ENCODE data around the gene CDC73. TPM values are rescaled to one million over a fixed set of nuclear protein-coding genes. Genes with fewer than 3 reads are reported as not detected.

CDC73 gene
- total and polyA plus RNA-seq, 9 of the 15 experiments (the other 6 are each of a cell fraction or from before 2014, with no cell fraction given) = 19.0 to 61.7 (median 30.1) TPM

- DNase-seq (ENCODE audit: extremely low read depth in 1 of 4, low spot score in 3 of 4) (no peak), FAIRE-seq (no peak), ATAC-seq (no peak)
- H3K36me3 ChIP-seq (ENCODE audit: control insufficient read depth, insufficient read depth, low read length) = no peaks in the 10 kb centered on the region
- H3K4me3 ChIP-seq = no peak overlapping the region; the same call in 1 of the 2 replicates
- no peaks in the 10 kb centered on the region for H3K27me3 ChIP-seq (ENCODE audit: control insufficient read depth in 2 of 2, insufficient read depth in 2 of 2, low read length in 2 of 2)
- H3K79me2 ChIP-seq (ENCODE audit: control insufficient read depth, insufficient read depth, low read length) = peaks cover 55% of the 10 kb centered on the region
- peak overlapping the region; percentile 35 for H3K4me2 ChIP-seq (ENCODE audit: insufficient read depth, low read length)
- peak overlapping the region; percentile 98; the same call in 1 of the 2 replicates for H2AFZ ChIP-seq (ENCODE audit: low read depth, low read length)
- no peaks in the 10 kb centered on the region for H3K9me1 ChIP-seq (ENCODE audit: control insufficient read depth, insufficient read depth, low read length)
- BruUV-seq (replicated peaks) = no TSS peak
- CTCF ChIA-PET (ENCODE audit: low intra/inter-chr PET ratio) = interaction anchor here (0.8 kb wide), 1 partner anchor 12 kb away, joined by 3 read pairs; no protein-coding TSS in a partner anchor
- intact Hi-C loops (cut with micrococcal nuclease) = no loop called here
- WGBS (ENCODE audit: insufficient coverage, low coverage, missing lambda C conversion rate) = 44% methylated on average over 3 of the region's 3 CpGs
- no peaks in the 10 kb centered on the region; the same call in 1 of the 2 replicates for H4K20me1 ChIP-seq (replicated peaks; ENCODE audit: control insufficient read depth, insufficient read depth, low read length)
- peaks cover 14 to 16% of the 10 kb centered on the region in 2 experiments; a peak in 4 of 5 replicates for H3K4me1 ChIP-seq (replicated peaks in 1 of 2; ENCODE audit: control insufficient read depth in 2 of 2, insufficient read depth in 2 of 2, low read length in 2 of 2)
- POLR2A ChIA-PET = interaction anchor here (0.6 to 1.8 kb wide), 4 partner anchors 8 to 1723 kb away, joined by 3 to 4 read pairs (median 3); no protein-coding TSS in a partner anchor
- in situ Hi-C loops (cut with MboI) = no loop called here
- H3K9me3 ChIP-seq (replicated peaks; ENCODE audit: control insufficient read depth, insufficient read depth, low read depth, low read length) = no peaks in the 10 kb centered on the region
- peak overlapping the region in 1 of 2 experiments; percentile 94; a peak in 2 of 4 replicates for H3K9ac ChIP-seq (ENCODE audit: insufficient read depth in 1 of 2, low read depth in 2 of 2, low read length in 2 of 2)
- H3K27ac ChIP-seq (ENCODE audit: extremely low read depth, low read depth, low read length) = peak overlapping the region; percentile 97; the same call in 1 of the 3 replicates
- TF ChIP-seq ZNF197 (CRISPR knock-in tag; IDR thresholded peaks at IDR 0.05; ENCODE audit: low read depth) = no peak
- TF ChIP-seq PHF21A (IDR thresholded peaks at IDR 0.05; ENCODE audit: borderline replicate concordance, low read depth) = no peak
- 0 out of 2 replicates have a peak, but pooled peaks have one; percentile 11 for TF ChIP-seq CBFA2T3 (IDR thresholded peaks at IDR 0.05)
- TF ChIP-seq ETV1 (tag; conservative IDR thresholded peaks at IDR 0.05; ENCODE audit: low read depth) = no peak; the same call in 1 of the 2 replicates
- no peak for TF ChIP-seq MED1 (CRISPR knock-in tag; IDR thresholded peaks at IDR 0.05; ENCODE audit: borderline replicate concordance)
- no peak for TF ChIP-seq PCBP2 (IDR thresholded peaks at IDR 0.05; ENCODE audit: low read depth, low read length, poor library complexity, severe bottlenecking)
- no peak for TF ChIP-seq PBX2 (CRISPR knock-in tag; IDR thresholded peaks at IDR 0.05; ENCODE audit: low read depth)
- TF ChIP-seq PBX2 (tag; conservative IDR thresholded peaks at IDR 0.05; ENCODE audit: low read depth) = peak; percentile 86
- no peak for TF ChIP-seq EGR1 (conservative IDR thresholded peaks at IDR 0.05)
- 0 out of 2 replicates have a peak, but pooled peaks have one; percentile 17 for TF ChIP-seq CUX1 (CRISPR knock-in tag; IDR thresholded peaks at IDR 0.05)
- no peak for TF ChIP-seq ZBTB17 (CRISPR knock-in tag; IDR thresholded peaks at IDR 0.05)
- no peak for TF ChIP-seq ZNF75A (CRISPR knock-in tag; IDR thresholded peaks at IDR 0.05)
- no peak for TF ChIP-seq L3MBTL2 (IDR thresholded peaks at IDR 0.05)
- TF ChIP-seq TBL1XR1 (IDR thresholded peaks at IDR 0.05; ENCODE audit: low read length in 2 of 2) = no peak
- TF ChIP-seq USF2 (CRISPR knock-in tag; IDR thresholded peaks at IDR 0.05) = no peak
These were observed 3.6 kb upstream of the CDC73 start for GRCh38 chr1:193118194-193118593.
